T-cell (primary cell): ENCODE data around the gene SYT15. TPM values are rescaled to one million over a fixed set of nuclear protein-coding genes. Genes with fewer than 3 reads are reported as not detected.

Experiments used
- ATAC-seq, 4 experiments: fragments of 200-7000 bp in 3 of 4; fragments of 150-1000 bp in 1 of 4; cut with Tn5 transposase; replicated peaks in 1 of 4; 1 replicate in 3 of 4; 2 replicates in 1 of 4; pipeline ENCODE4 v1.10.0; 2021; ENCODE audit warnings: moderate library complexity in 3 of 4, mild to moderate bottlenecking in 2 of 4, moderate number of reproducible peaks in 1 of 4
- CTCF ChIA-PET, 2 donors: fragments of 300-600 bp; sonication (Branson Sonifier 250); formaldehyde crosslinking; loops; one replicate each; lab custom pipeline; 2022; ENCODE audit warnings: antibody characterized with exemption in 2 of 2; lab: Charles Lee
- POLR2A ChIA-PET, 2 donors: fragments of 300-600 bp; sonication (Branson Sonifier 250); formaldehyde crosslinking; loops; one replicate each; lab custom pipeline; 2022; ENCODE audit warnings: antibody characterized with exemption in 2 of 2; lab: Charles Lee
- DNase-seq, 35 experiments: peaks; one replicate each; pipeline versions ENCODE4 v3.0.0 to v3.0.0-alpha.2; 2013 to 2023
- H3K27ac ChIP-seq: one replicate; pipeline ENCODE4 v1.5.1; 2013; ENCODE audit warnings: low read length
- H3K27me3 ChIP-seq, 2 experiments: replicated peaks in 1 of 2; 1 replicate in 1 of 2; 2 replicates in 1 of 2; pipeline versions ENCODE4 v1.6.1 to v1.7.0; 2013; ENCODE audit warnings: low read length in 1 of 2, mixed read lengths in 1 of 2; ENCODE audit not compliant: control insufficient read depth in 2 of 2, insufficient read depth in 2 of 2; ENCODE audit errors: extremely low read depth in 1 of 2
- H3K36me3 ChIP-seq, 2 donors: 1 replicate in 1 of 2; 2 replicates in 1 of 2; pipeline versions ENCODE4 v1.6.1 to v1.7.0; 2013; ENCODE audit warnings: low read length in 1 of 2; ENCODE audit not compliant: control insufficient read depth in 2 of 2, insufficient read depth in 1 of 2; ENCODE audit errors: extremely low read depth in 1 of 2
- H3K4me1 ChIP-seq, 2 experiments: 1 replicate in 1 of 2; 2 replicates in 1 of 2; pipeline versions ENCODE4 v1.6.1 to v1.7.0; 2013; ENCODE audit warnings: low read length in 2 of 2, mixed read lengths in 1 of 2; ENCODE audit not compliant: insufficient read depth in 2 of 2, control insufficient read depth in 1 of 2; ENCODE audit errors: extremely low read depth in 1 of 2
- H3K4me3 ChIP-seq, 2 donors: 1 replicate in 1 of 2; 2 replicates in 1 of 2; pipeline versions ENCODE4 v1.5.1 to v1.7.0; 2013; ENCODE audit warnings: mild to moderate bottlenecking in 2 of 2, low read length in 1 of 2, moderate library complexity in 1 of 2; ENCODE audit not compliant: control insufficient read depth in 1 of 2; ENCODE audit errors: extremely low read depth in 1 of 2
- H3K9me3 ChIP-seq: 2 replicates; pipeline ENCODE4 v1.7.0; 2013
- H3K27ac Mint-ChIP-seq, 2 donors: one replicate each; pipeline ENCODE4 v1.8.0; 2020 to 2021; ENCODE audit warnings: mild to moderate bottlenecking in 2 of 2, mixed read lengths in 2 of 2
- H3K27me3 Mint-ChIP-seq, 2 donors: one replicate each; pipeline ENCODE4 v1.8.0; 2021 to 2022; ENCODE audit warnings: mixed read lengths in 2 of 2
- H3K36me3 Mint-ChIP-seq: one replicate; pipeline ENCODE4 v1.8.0; 2021; ENCODE audit warnings: mixed read lengths
- H3K4me1 Mint-ChIP-seq, 3 donors: one replicate each; pipeline ENCODE4 v1.8.0; 2020 to 2022; ENCODE audit warnings: mixed read lengths in 3 of 3, mild to moderate bottlenecking in 1 of 3
- H3K4me3 Mint-ChIP-seq, 3 donors: one replicate each; pipeline ENCODE4 v1.8.0; 2020 to 2022; ENCODE audit warnings: mild to moderate bottlenecking in 3 of 3, mixed read lengths in 3 of 3, moderate library complexity in 3 of 3
- H3K9me3 Mint-ChIP-seq, 3 donors: one replicate each; pipeline ENCODE4 v1.8.0; 2020 to 2022; ENCODE audit warnings: mixed read lengths in 3 of 3
- WGBS: methylation state at CpG from one replicate; pipeline ENCODE4 v1.1.5; 2013; ENCODE audit warnings: missing lambda C conversion rate; ENCODE audit not compliant: insufficient coverage; 5-methylcytosine and 5-hydroxymethylcytosine counted together
- total RNA-seq, 35 experiments: library from RNA in 6 of 35; stranded (reverse) in 6 of 35; fragments of 120-200 nt in 1 of 35; gene quantifications; one replicate each; pipeline versions ENCODE4 v1.2.1 to v1.2.4 and lab custom pipeline; 2013 to 2026

The SYT15 gene
- total RNA-seq, 5 donors from 2014 or later (not counting 1 experiment from before 2014, with no cell fraction given): 0.98 to 1.7 (median 1.4) TPM; not detected in 1

GRCh38 chr10:46549171-46550075 is 29.5 kb upstream of the SYT15 start:
- Histone ChIP-seq H3K4me1 (no peaks in the 10 kb centered on the region), H3K27me3 (peaks cover 0 to 70% of the 10 kb centered on the region in 2 experiments), H3K36me3 (no peaks in the 10 kb centered on the region), H3K9me3 (no peaks in the 10 kb centered on the region), H3K4me3 (no peak overlapping the region), H3K27ac (no peak overlapping the region)
- Mint-ChIP-seq H3K9me3 (no peaks in the 10 kb centered on the region), H3K36me3 (no peaks in the 10 kb centered on the region), H3K27me3 (peaks cover 0 to 5% of the 10 kb centered on the region in 2 donors), H3K4me1 (no peaks in the 10 kb centered on the region), H3K4me3 (no peak overlapping the region), H3K27ac (no peak overlapping the region)
- ATAC-seq (no peak), DNase-seq (peak in 4 of 35 experiments; percentile 2 to 24 (median 10))
- ChIA-PET CTCF (no interaction called here), POLR2A (no interaction called here)
- 82% methylated on average over 31 of the region's 31 CpGs for WGBS

DNA sequence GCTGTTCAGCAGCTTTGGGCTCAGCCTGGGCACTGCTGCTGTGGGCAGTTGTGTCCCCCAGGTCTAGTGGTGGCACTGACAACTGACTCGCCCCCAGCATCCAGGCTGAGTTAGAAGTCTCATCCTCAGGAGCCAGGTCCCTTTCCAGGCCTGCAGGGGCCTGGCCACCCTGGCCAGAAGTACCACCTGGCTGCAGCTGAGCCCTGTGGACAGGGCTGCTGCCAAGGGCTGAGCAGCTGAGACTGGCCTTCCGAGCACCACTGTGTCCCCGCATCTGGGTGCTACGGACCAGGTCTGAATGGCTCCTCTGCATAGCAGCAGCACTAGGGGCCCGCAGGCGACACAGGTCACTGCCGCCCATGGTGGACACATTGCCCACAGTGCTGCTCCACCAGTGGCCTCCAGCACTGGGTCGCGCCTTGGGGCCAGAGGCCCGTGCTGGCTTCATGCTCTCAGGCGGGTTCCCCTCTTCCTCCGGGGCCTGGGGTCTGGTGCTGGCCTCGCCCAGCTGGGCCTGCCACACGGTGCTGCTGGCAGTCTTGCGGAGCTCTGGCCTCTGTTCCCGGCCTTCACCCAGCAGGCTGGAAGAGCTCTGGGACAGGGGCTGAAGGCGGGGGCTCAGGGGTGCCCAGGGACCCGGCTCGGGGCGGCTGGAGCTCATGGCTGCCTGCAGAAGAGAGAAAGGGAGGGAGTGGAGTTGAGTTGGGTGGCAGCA is 28.7 kb upstream of the SYT15 start:
- WGBS: 79% methylated on average over 20 of the region's 20 CpGs
- no peaks in the 10 kb centered on the region for H3K4me1 Mint-ChIP-seq
- peaks cover 0 to 1% of the 10 kb centered on the region in 2 donors for H3K27me3 Mint-ChIP-seq
- ChIA-PET CTCF (no interaction called here), POLR2A (no interaction called here)
- no peak overlapping the region for H3K27ac Mint-ChIP-seq
- DNase-seq (peak in 3 of 35 experiments; percentile 2 to 23 (median 5)), ATAC-seq (no peak)
- H3K4me3 Mint-ChIP-seq: no peak overlapping the region
- H3K9me3 Mint-ChIP-seq: no peaks in the 10 kb centered on the region
- Histone ChIP-seq H3K27ac (no peak overlapping the region), H3K27me3 (peaks cover 0 to 78% of the 10 kb centered on the region in 2 experiments), H3K36me3 (no peaks in the 10 kb centered on the region), H3K4me3 (no peak overlapping the region), H3K4me1 (no peaks in the 10 kb centered on the region), H3K9me3 (no peaks in the 10 kb centered on the region)
- no peaks in the 10 kb centered on the region for H3K36me3 Mint-ChIP-seq

- Mint-ChIP-seq H3K27me3 (peaks cover 1 to 4% of the 10 kb centered on the region in 2 donors), H3K9me3 (no peaks in the 10 kb centered on the region), H3K4me1 (peaks cover 0 to 4% (median 3%) of the 10 kb centered on the region in 3 donors), H3K36me3 (no peaks in the 10 kb centered on the region), H3K27ac (no peak overlapping the region), H3K4me3 (no peak overlapping the region)
- ATAC-seq (no peak), DNase-seq (peak in 5 of 35 experiments; percentile 2 to 24 (median 5))
- H3K4me3 ChIP-seq: no peak overlapping the region
- no peak overlapping the region for H3K27ac ChIP-seq
- peaks cover 0 to 2% of the 10 kb centered on the region in 2 experiments for H3K4me1 ChIP-seq
- peaks cover 0 to 81% of the 10 kb centered on the region in 2 experiments for H3K27me3 ChIP-seq
- POLR2A ChIA-PET: no interaction called here
- CTCF ChIA-PET: no interaction called here
- H3K9me3 ChIP-seq: no peaks in the 10 kb centered on the region
- H3K36me3 ChIP-seq: no peaks in the 10 kb centered on the region
- WGBS: 62% methylated on average over 7 of the region's 8 CpGs
Observed at GRCh38 chr10:46550795-46551700, 27.9 kb upstream of the SYT15 start.

GRCh38 chr10:46551701-46552525 is 27.0 kb upstream of the SYT15 start:
- Mint-ChIP-seq H3K27me3 (peaks cover 1 to 5% of the 10 kb centered on the region in 2 donors), H3K4me3 (no peak overlapping the region)
- CTCF ChIA-PET: no interaction called here

GRCh38 chr10:46552526-46553237 is 26.2 kb upstream of the SYT15 start:
- Histone ChIP-seq H3K9me3 (no peaks in the 10 kb centered on the region), H3K27me3 (peaks cover 0 to 82% of the 10 kb centered on the region in 2 experiments), H3K4me1 (peaks cover 0 to 7% of the 10 kb centered on the region in 2 experiments), H3K4me3 (no peak overlapping the region), H3K27ac (no peak overlapping the region), H3K36me3 (no peaks in the 10 kb centered on the region)
- CTCF ChIA-PET: no interaction called here
- peaks cover 6 to 9% (median 9%) of the 10 kb centered on the region in 3 donors for H3K4me1 Mint-ChIP-seq
- no peaks in the 10 kb centered on the region for H3K36me3 Mint-ChIP-seq
- WGBS: 86% methylated on average over 10 of the region's 10 CpGs
- no peak overlapping the region for H3K27ac Mint-ChIP-seq
- H3K9me3 Mint-ChIP-seq: no peaks in the 10 kb centered on the region
- ATAC-seq: no peak
- peaks cover 1 to 5% of the 10 kb centered on the region in 2 donors for H3K27me3 Mint-ChIP-seq
- no peak overlapping the region for H3K4me3 Mint-ChIP-seq
- POLR2A ChIA-PET: no interaction called here
- peak in 5 of 35 experiments; percentile 0 to 12 (median 1) for DNase-seq

More at GRCh38 chr10:46551701-46552525, 27.0 kb upstream of the SYT15 start:
- DNase-seq: peak in 7 of 35 experiments; percentile 0 to 24 (median 4)
- Histone ChIP-seq H3K4me3 (no peak overlapping the region), H3K4me1 (peaks cover 0 to 7% of the 10 kb centered on the region in 2 experiments), H3K9me3 (no peaks in the 10 kb centered on the region), H3K27me3 (peaks cover 0 to 79% of the 10 kb centered on the region in 2 experiments), H3K36me3 (no peaks in the 10 kb centered on the region), H3K27ac (no peak overlapping the region)
- H3K9me3 Mint-ChIP-seq: no peaks in the 10 kb centered on the region
- POLR2A ChIA-PET: no interaction called here
- no peaks in the 10 kb centered on the region for H3K36me3 Mint-ChIP-seq
- H3K27ac Mint-ChIP-seq: no peak overlapping the region
- 71% methylated on average over 11 of the region's 12 CpGs for WGBS
- no peak for ATAC-seq
- H3K4me1 Mint-ChIP-seq: peaks cover 2 to 6% (median 4%) of the 10 kb centered on the region in 3 donors
